A549 (cell line): Measurements from ENCODE around the gene PRICKLE1. TPM values are rescaled to one million over a fixed set of nuclear protein-coding genes. Genes with fewer than 3 reads are reported as not detected.
A peak's percentile ranks its signal among the peaks of the same experiment; 100 is the strongest.

Experiments
- ATAC-seq, 2 experiments: fragments of 200-7000 bp in 1 of 2; fragments of >200 bp in 1 of 2; cut with Nextera tagmentation in 1 of 2; cut with Tn5 transposase in 1 of 2; 3 replicates each; pipeline versions ENCODE4 v1.8.0 to v1.9.1; 2018 to 2020; ENCODE audit warnings: mild to moderate bottlenecking in 1 of 2, moderate library complexity in 1 of 2
- CTCF ChIA-PET: fragments of 300-600 bp; sonication (Branson Sonifier 250); formaldehyde crosslinking; extraction: SDS; loops from one replicate; lab custom pipeline; 2021; ENCODE audit warnings: antibody characterized with exemption, inconsistent platforms; lab: Yijun Ruan, JAX
- POLR2A ChIA-PET: fragments of 350-600 bp; formaldehyde crosslinking; extraction: SDS; loops from one replicate; lab custom pipeline; 2021; ENCODE audit warnings: antibody characterized with exemption, inconsistent platforms; lab: Yijun Ruan, JAX
- DNase-seq, 2 experiments: peaks; one replicate each; pipeline versions ENCODE4 v3.0.0 to v3.0.0-alpha.2; 2011 to 2016; ENCODE audit warnings: low read depth in 1 of 2, low spot score in 1 of 2
- FAIRE-seq: peaks from 2 replicates; lab custom pipeline; 2011; peaks lifted over from hg19 to GRCh38; lab: Jason Lieb, UNC
- H3K27ac ChIP-seq, 2 experiments: fragments of >200 bp; sonication (Bioruptor Twin); formaldehyde crosslinking; 3 replicates each; pipeline ENCODE4 v1.5.1; 2016 to 2017
- H3K4me1 ChIP-seq: fragments of >200 bp; sonication (Bioruptor Twin); formaldehyde crosslinking; 3 replicates; pipeline ENCODE4 v1.6.1; 2016
- H3K4me2 ChIP-seq: fragments of >200 bp; sonication (Bioruptor Twin); formaldehyde crosslinking; 3 replicates; pipeline ENCODE4 v1.6.1; 2016
- H3K4me3 ChIP-seq: fragments of >200 bp; sonication (Bioruptor Twin); formaldehyde crosslinking; 3 replicates; pipeline ENCODE4 v1.5.1; 2016
- H3K9me3 ChIP-seq: fragments of >200 bp; sonication (Bioruptor Twin); formaldehyde crosslinking; 3 replicates; pipeline ENCODE4 v1.6.1; 2016
- BHLHE40 ChIP-seq: IDR thresholded peaks from 2 replicates; pipeline ENCODE4 v1.6.1; 2012; ENCODE audit warnings: low read depth, low read length, inconsistent platforms
- CHD2 ChIP-seq: fragments of 150-350 bp; IDR thresholded peaks from 2 replicates; pipeline ENCODE4 v1.6.1; 2014; ENCODE audit warnings: low read length; ENCODE audit not compliant: partially characterized antibody
- GATA3 ChIP-seq: IDR thresholded peaks from 2 replicates; pipeline ENCODE4 v1.6.1; 2012; ENCODE audit warnings: borderline replicate concordance
- HOXA7 ChIP-seq: fragments of 250-450 bp; sonication (Bioruptor Pico); IDR thresholded peaks from 2 replicates; pipeline ENCODE4 v1.5.0; 2020; ENCODE audit warnings: mild to moderate bottlenecking, moderate library complexity
- HOXB13 ChIP-seq: fragments of 250-450 bp; sonication (Bioruptor Pico); IDR thresholded peaks from 2 replicates; pipeline ENCODE4 v1.5.0; 2020; ENCODE audit warnings: low read depth, mild to moderate bottlenecking, moderate library complexity
- KDM1A ChIP-seq: fragments of 200-600 bp; sonication (generic); IDR thresholded peaks from 2 replicates; pipeline ENCODE4 v1.6.1; 2016; ENCODE audit warnings: low read depth, mild to moderate bottlenecking
- KDM5A ChIP-seq: fragments of 200-600 bp; sonication (generic); IDR thresholded peaks from 2 replicates; pipeline ENCODE4 v1.6.1; 2016; ENCODE audit warnings: antibody characterized with exemption, mild to moderate bottlenecking
- MAZ ChIP-seq: fragments of 150-350 bp; IDR thresholded peaks from 2 replicates; pipeline ENCODE4 v1.6.1; 2014; ENCODE audit warnings: antibody characterized with exemption, low read depth, low read length, borderline replicate concordance
- MYC ChIP-seq: IDR thresholded peaks from 2 replicates; pipeline ENCODE4 v1.6.1; 2012; ENCODE audit warnings: mild to moderate bottlenecking, inconsistent platforms, low read length, improper control_type of control experiment, borderline replicate concordance
- NR3C1 ChIP-seq: fragments of >200 bp; sonication (Bioruptor Twin); formaldehyde crosslinking; IDR thresholded peaks from 3 replicates; pipeline ENCODE4 v1.6.1; 2017
- POLR2A ChIP-seq: IDR thresholded peaks from 2 replicates; pipeline ENCODE4 v1.6.1; 2012; ENCODE audit warnings: mild to moderate bottlenecking, low read length
- RAD21 ChIP-seq, 2 experiments: fragments of >200 bp in 1 of 2; sonication (Bioruptor Twin) in 1 of 2; formaldehyde crosslinking in 1 of 2; IDR thresholded peaks in 1 of 2; conservative IDR thresholded peaks in 1 of 2; 2 replicates in 1 of 2; 3 replicates in 1 of 2; pipeline ENCODE4 v1.6.1; 2012 to 2018; ENCODE audit warnings: inconsistent platforms in 1 of 2
- RARB ChIP-seq: fragments of 250-450 bp; sonication (Bioruptor Pico); IDR thresholded peaks from 2 replicates; pipeline ENCODE4 v1.8.0; 2021; ENCODE audit warnings: mild to moderate bottlenecking, moderate library complexity
- ZC3H11A ChIP-seq: fragments of 450-650 bp; IDR thresholded peaks from 2 replicates; pipeline ENCODE4 v1.6.1; 2014; ENCODE audit warnings: antibody characterized with exemption, mild to moderate bottlenecking
- ZNF302 ChIP-seq: fragments of 250-450 bp; sonication (Bioruptor Pico); IDR thresholded peaks from 2 replicates; pipeline ENCODE4 v1.9.0; 2021; ENCODE audit warnings: inconsistent platforms, mild to moderate bottlenecking, moderate library complexity
- ZSCAN20 ChIP-seq: fragments of 250-450 bp; sonication (Bioruptor Pico); IDR thresholded peaks from 2 replicates; pipeline ENCODE4 v1.8.0; 2022; ENCODE audit warnings: mild to moderate bottlenecking, moderate library complexity
- WGBS: methylation state at CpG from one replicate; pipeline ENCODE4 v1.1.6; 2017; ENCODE audit errors: missing lambda C conversion rate; 5-methylcytosine and 5-hydroxymethylcytosine counted together
- polyA plus RNA-seq, 4 experiments: library from polyadenylated mRNA; depleted of rRNA in 3 of 4; stranded (reverse); fragments of >200 nt; fragmentation: RNase III in 1 of 4; extraction: RNeasy Plus Mini Kit Qiagen cat#74134 plus additional on column Dnase treatment in 1 of 4; gene quantifications; 2 replicates in 3 of 4; 3 replicates in 1 of 4; pipeline ENCODE4 v1.2.3, GENCODE V29; 2011 to 2017
- small RNA-seq, 6 experiments: library from RNA; depleted of rRNA; stranded (forward); fragments of <200 nt; gene quantifications; one replicate each; pipeline ENCODE3, GENCODE V24; 2012
- TF ChIP-seq, protein P1 (sequence below): fragments of 200-600 bp; sonication (generic); IDR thresholded peaks from 2 replicates; pipeline ENCODE4 v1.6.1; 2016; ENCODE audit warnings: antibody characterized with exemption, mild to moderate bottlenecking, moderate library complexity
- TF ChIP-seq, protein P2 (sequence below): fragments of 150-350 bp; IDR thresholded peaks from 2 replicates; pipeline ENCODE4 v1.6.1; 2014; ENCODE audit warnings: low read depth, mild to moderate bottlenecking, low read length

Gene PRICKLE1
- polyA plus RNA-seq, 2 of the 4 experiments (the other 2 are of a cell fraction): 1.5 to 1.8 TPM

DNA sequence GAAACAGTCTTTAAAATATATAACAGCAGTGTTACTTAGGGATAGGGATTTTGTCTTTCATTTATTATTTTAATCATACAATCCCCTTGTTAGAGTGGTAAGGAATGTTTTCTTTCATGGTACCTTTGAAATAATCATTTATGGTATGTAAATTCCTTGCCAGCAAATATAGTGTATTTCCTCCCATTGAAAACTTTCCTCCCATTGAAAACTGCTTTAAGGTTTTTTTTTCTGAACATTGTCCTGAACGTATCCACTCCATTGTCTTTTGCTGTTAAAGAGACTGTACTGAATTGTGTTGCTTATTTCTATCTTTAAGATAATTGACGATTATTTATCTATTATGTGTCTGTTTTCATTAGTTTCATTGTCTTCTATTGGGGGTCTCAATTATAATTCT is 180.1 kb downstream of the PRICKLE1 start:
- ChIA-PET POLR2A (no interaction called here), CTCF (no interaction called here)
- Histone ChIP-seq H3K4me1 (peaks cover 11% of the 10 kb centered on the region; the same call in 2 of the 3 replicates), H3K4me2 (no peak overlapping the region), H3K4me3 (no peak overlapping the region), H3K9me3 (no peaks in the 10 kb centered on the region), H3K27ac (no peak overlapping the region)
- 75% methylated on average over 2 of the region's 2 CpGs for WGBS
- no peak for TF ChIP-seq BHLHE40
- FAIRE-seq (no peak), ATAC-seq (no peak), DNase-seq (no peak)

DNA sequence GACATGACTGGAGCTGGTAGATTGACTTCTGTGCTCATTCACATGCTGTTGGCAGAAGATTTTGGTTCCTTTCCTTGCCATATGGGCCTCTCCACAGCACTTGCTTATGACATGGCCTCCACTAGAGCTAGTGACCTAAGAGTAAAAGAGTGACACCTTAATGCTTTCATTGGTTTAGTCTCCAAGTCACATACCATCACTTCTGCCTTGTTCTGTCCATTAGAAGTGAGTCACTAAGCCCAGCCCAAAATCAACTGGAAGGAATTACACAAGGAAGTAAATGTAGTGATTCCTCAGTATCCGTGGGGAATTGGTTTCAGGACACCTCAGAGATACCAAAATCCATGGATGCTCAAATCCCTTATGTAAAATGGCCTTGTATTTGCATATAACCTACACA is 182.2 kb downstream of the PRICKLE1 start:
- H3K9me3 ChIP-seq: no peaks in the 10 kb centered on the region
- no peak overlapping the region for H3K4me2 ChIP-seq
- ATAC-seq (peak; percentile 24 to 53; a peak in 4 of 6 replicates), DNase-seq (peak in 1 of 2 experiments; percentile 31), FAIRE-seq (no peak)
- no peak overlapping the region for H3K4me3 ChIP-seq
- WGBS: 81% methylated on average over 1 of the region's 1 CpG
- CTCF ChIA-PET: interaction anchor here (1.0 kb wide), 1 partner anchor 383 kb away, joined by 3 read pairs; no protein-coding TSS in a partner anchor
- POLR2A ChIA-PET: no interaction called here
- H3K4me1 ChIP-seq: peaks cover 11% of the 10 kb centered on the region; the same call in 2 of the 3 replicates
- no peak overlapping the region for H3K27ac ChIP-seq
- TF ChIP-seq KDM1A (no peak), HOXA7 (no peak), ZC3H11A (no peak), RARB (CRISPR knock-in tag) (no peak), NR3C1 (no peak), GATA3 (no peak), HOXB13 (CRISPR knock-in tag) (no peak), MYC (no peak), ZSCAN20 (no peak), ZNF302 (CRISPR knock-in tag) (no peak), KDM5A (no peak), MAZ (no peak), CHD2 (no peak), POLR2A (no peak), RAD21 (conservative IDR thresholded peaks at IDR 0.05 in 1 of 2, IDR thresholded peaks at IDR 0.05 in 1 of 2) (no peak)
- TF ChIP-seq, protein P1, sequence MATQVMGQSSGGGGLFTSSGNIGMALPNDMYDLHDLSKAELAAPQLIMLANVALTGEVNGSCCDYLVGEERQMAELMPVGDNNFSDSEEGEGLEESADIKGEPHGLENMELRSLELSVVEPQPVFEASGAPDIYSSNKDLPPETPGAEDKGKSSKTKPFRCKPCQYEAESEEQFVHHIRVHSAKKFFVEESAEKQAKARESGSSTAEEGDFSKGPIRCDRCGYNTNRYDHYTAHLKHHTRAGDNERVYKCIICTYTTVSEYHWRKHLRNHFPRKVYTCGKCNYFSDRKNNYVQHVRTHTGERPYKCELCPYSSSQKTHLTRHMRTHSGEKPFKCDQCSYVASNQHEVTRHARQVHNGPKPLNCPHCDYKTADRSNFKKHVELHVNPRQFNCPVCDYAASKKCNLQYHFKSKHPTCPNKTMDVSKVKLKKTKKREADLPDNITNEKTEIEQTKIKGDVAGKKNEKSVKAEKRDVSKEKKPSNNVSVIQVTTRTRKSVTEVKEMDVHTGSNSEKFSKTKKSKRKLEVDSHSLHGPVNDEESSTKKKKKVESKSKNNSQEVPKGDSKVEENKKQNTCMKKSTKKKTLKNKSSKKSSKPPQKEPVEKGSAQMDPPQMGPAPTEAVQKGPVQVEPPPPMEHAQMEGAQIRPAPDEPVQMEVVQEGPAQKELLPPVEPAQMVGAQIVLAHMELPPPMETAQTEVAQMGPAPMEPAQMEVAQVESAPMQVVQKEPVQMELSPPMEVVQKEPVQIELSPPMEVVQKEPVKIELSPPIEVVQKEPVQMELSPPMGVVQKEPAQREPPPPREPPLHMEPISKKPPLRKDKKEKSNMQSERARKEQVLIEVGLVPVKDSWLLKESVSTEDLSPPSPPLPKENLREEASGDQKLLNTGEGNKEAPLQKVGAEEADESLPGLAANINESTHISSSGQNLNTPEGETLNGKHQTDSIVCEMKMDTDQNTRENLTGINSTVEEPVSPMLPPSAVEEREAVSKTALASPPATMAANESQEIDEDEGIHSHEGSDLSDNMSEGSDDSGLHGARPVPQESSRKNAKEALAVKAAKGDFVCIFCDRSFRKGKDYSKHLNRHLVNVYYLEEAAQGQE: no peak
- TF ChIP-seq, protein P2, sequence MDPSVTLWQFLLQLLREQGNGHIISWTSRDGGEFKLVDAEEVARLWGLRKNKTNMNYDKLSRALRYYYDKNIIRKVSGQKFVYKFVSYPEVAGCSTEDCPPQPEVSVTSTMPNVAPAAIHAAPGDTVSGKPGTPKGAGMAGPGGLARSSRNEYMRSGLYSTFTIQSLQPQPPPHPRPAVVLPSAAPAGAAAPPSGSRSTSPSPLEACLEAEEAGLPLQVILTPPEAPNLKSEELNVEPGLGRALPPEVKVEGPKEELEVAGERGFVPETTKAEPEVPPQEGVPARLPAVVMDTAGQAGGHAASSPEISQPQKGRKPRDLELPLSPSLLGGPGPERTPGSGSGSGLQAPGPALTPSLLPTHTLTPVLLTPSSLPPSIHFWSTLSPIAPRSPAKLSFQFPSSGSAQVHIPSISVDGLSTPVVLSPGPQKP: no peak

Small RNA genes within 50 kb of the gene (small RNA-seq; reads per million reads assigned to genes)
- gene AC079600.1 (0 reads per million in 6 experiments), gene AC079600.2 (0 reads per million in 6 experiments), gene RF00019 (0 reads per million in 6 experiments)
